Retinal pigment epithelial cell (primary cell): ENCODE results near the gene RBX1.
"Not testable (repeated sequence)": the region's sequence is repeated elsewhere in the genome, so short reads cannot be mapped to it uniquely, and the experiment has no call there.

Experiments used
- DNase-seq: peaks from one replicate; pipeline ENCODE4 v3.0.0-alpha.2; 2010; ENCODE audit warnings: low read depth
- H3K4me3 ChIP-seq: 2 replicates; pipeline ENCODE4 v1.5.1; 2011; ENCODE audit warnings: mild to moderate bottlenecking, low read length, control low read depth, moderate library complexity
- CTCF ChIP-seq: conservative IDR thresholded peaks from 2 replicates; pipeline ENCODE4 v1.5.1; 2011; ENCODE audit warnings: low read depth, low read length, control low read depth, inconsistent platforms

RBX1 gene

GRCh38 chr22:40950962-40951794 is at the start of gene RBX1:
Gene RBX1 (plus strand): TSS chr22:40951378. CDS start chr22:40951399, 21 bp downstream.
- H3K4me3 ChIP-seq = peak within 1 kb of the TSS; percentile 80
- no peak for TF ChIP-seq CTCF
- peak; percentile 94 for DNase-seq

GRCh38 chr22:40904101-40904500 is 47.1 kb upstream of the RBX1 start:
- no peak for DNase-seq
- TF ChIP-seq CTCF = no peak
- H3K4me3 ChIP-seq = no peak overlapping the region

- DNase-seq = no peak
- H3K4me3 ChIP-seq = no peak overlapping the region
- no peak for TF ChIP-seq CTCF
Measured at GRCh38 chr22:40908895-40909294, 42.3 kb upstream of the RBX1 start.

DNA sequence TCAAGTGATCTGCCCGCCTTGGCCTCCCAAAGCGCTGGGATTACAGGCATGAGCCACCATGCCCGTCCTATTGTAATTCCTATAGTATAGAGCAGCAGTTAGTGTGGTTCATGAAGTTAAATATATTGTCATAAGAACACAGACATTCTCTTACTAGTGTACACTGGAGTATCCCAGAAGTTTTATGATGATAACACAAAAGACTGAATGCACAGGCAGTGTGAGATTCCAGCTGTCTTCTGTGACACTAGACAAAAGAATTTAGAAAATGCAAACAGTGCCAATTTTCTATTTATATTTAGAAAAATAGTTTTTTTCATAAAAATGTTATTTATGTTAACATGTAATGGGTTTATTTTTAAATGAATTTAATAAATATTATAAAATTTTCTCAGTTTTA is 39.4 kb upstream of the RBX1 start:
- no peak for TF ChIP-seq CTCF
- no peak for DNase-seq
- no peak overlapping the region for H3K4me3 ChIP-seq

DNA sequence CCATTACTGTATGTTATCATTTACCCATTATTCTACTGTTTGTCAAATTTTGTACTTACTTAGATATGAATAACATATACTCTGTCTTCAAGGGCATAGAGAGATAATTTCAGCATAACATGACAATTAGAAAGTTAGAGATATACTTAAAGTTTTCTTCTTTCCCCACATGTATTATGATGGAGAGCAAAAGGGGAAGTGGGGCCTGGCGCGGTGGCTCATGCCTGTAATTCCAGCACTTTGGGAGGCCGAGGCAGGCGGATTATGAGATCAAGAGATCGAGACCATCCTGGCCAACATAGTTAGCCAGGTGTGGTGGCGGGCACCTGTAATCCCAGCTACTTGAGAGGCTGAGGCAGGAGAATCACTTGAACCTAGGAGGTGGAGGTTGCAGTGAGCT is 38.2 kb upstream of the RBX1 start:
- not testable (repeated sequence) for DNase-seq

GRCh38 chr22:40919446-40919845 is 31.7 kb upstream of the RBX1 start:
- no peak for DNase-seq
- TF ChIP-seq CTCF = no peak
- no peak overlapping the region for H3K4me3 ChIP-seq

More for the DNA sequence above, 38.2 kb upstream of the RBX1 start:
- not testable (repeated sequence) for H3K4me3 ChIP-seq

DNA sequence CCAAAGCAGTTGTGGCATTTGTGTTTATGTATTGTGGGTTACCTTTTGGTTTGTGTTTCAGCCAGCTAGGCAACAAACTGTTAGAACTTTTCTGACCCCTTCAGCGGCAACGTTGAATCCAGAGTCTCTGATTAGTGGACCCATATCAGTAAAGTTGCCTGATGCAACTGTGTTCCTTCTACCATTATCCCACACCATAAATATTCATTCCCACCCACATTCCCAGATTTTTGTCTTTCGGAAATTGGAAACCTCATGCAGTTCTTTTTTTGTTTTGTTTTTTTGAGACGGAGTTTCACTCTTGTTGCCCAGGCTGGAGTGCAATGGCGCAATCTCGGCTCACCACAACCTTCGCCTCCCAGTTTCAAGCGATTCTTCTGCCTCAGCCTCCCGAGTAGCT is 30.7 kb upstream of the RBX1 start:
- no peak overlapping the region for H3K4me3 ChIP-seq
- no peak for TF ChIP-seq CTCF
- no peak for DNase-seq
